SK-N-DZ (cell line): Measurements from ENCODE around the gene WFDC2.
A peak's percentile ranks its signal among the peaks of the same experiment; 100 is the strongest.

Experiments used
- DNase-seq: peaks from one replicate; pipeline ENCODE4 v3.0.0-alpha.2; 2015; ENCODE audit warnings: low spot score
- small RNA-seq, 2 experiments: library from RNA; depleted of rRNA; stranded (forward); fragments of <200 nt; gene quantifications; one replicate each; pipeline ENCODE3, GENCODE V24; 2014

WFDC2 gene

GRCh38 chr20:45495501-45495941 lies 26.0 kb downstream of the WFDC2 start:
- no peak for DNase-seq

GRCh38 chr20:45496166-45496565 lies 26.6 kb downstream of the WFDC2 start:
- DNase-seq = no peak

GRCh38 chr20:45497971-45498494 lies 28.5 kb downstream of the WFDC2 start:
- DNase-seq = no peak

- no peak for DNase-seq
These were observed 30.5 kb downstream of the WFDC2 start for GRCh38 chr20:45500022-45500421.

- no peak for DNase-seq
These were observed 32.0 kb downstream of the WFDC2 start for GRCh38 chr20:45501600-45501999.

- no peak for DNase-seq
These were observed 33.0 kb downstream of the WFDC2 start for GRCh38 chr20:45502561-45502960.

- no peak for DNase-seq
These were observed 33.9 kb downstream of the WFDC2 start for GRCh38 chr20:45503403-45503802.

- DNase-seq = no peak
These were observed 36.8 kb downstream of the WFDC2 start for GRCh38 chr20:45506398-45506797.

- no peak for DNase-seq
These were observed 37.7 kb downstream of the WFDC2 start for GRCh38 chr20:45507011-45507820.

GRCh38 chr20:45508068-45508886 lies 38.7 kb downstream of the WFDC2 start:
- no peak for DNase-seq

GRCh38 chr20:45509091-45509490 lies 39.5 kb downstream of the WFDC2 start:
- DNase-seq = no peak

- DNase-seq = peak; percentile 60
These were observed 40.8 kb downstream of the WFDC2 start for GRCh38 chr20:45510242-45510862.

- no peak for DNase-seq
These were observed 45.8 kb downstream of the WFDC2 start, which contains the start of gene SPINT3 for GRCh38 chr20:45515147-45515913. TSS of gene SPINT3 (minus strand) at chr20:45515622. CDS start at chr20:45515608, 14 bp downstream.

GRCh38 chr20:45518282-45518681 lies 48.7 kb downstream of the WFDC2 start:
- no peak for DNase-seq

GRCh38 chr20:45523821-45524220 lies 54.3 kb downstream of the WFDC2 start:
- DNase-seq = no peak

GRCh38 chr20:45527294-45527693 lies 57.7 kb downstream of the WFDC2 start:
- no peak for DNase-seq

Small RNA genes lying within 50 kb of the gene (small RNA-seq; reads per million reads assigned to genes)
- 0 to 0.09 reads per million in 2 experiments for gene MIR6812
